Testis (tissue), 2 donors: ENCODE data around the gene HSD17B12.

ENCODE experiments used
- POLR2A ChIP-seq: fragments of 450-650 bp; IDR thresholded peaks from one replicate; pipeline ENCODE4 v1.6.1; 2017; ENCODE audit warnings: antibody characterized with exemption, mild to moderate bottlenecking, moderate library complexity
- TF ChIP-seq, protein P1 (sequence below), 3 experiments: fragments of 450-650 bp in 2 of 3; fragments of 200-600 bp in 1 of 3; sonication (generic) in 1 of 3; IDR thresholded peaks; one replicate each; pipeline ENCODE4 v1.5.1; 2016 to 2019; ENCODE audit warnings: antibody characterized with exemption in 3 of 3, mild to moderate bottlenecking in 2 of 3, moderate library complexity in 1 of 3

GRCh38 chr11:43892851-43893250, 212.3 kb downstream of the HSD17B12 start:
- TF ChIP-seq, protein P1, sequence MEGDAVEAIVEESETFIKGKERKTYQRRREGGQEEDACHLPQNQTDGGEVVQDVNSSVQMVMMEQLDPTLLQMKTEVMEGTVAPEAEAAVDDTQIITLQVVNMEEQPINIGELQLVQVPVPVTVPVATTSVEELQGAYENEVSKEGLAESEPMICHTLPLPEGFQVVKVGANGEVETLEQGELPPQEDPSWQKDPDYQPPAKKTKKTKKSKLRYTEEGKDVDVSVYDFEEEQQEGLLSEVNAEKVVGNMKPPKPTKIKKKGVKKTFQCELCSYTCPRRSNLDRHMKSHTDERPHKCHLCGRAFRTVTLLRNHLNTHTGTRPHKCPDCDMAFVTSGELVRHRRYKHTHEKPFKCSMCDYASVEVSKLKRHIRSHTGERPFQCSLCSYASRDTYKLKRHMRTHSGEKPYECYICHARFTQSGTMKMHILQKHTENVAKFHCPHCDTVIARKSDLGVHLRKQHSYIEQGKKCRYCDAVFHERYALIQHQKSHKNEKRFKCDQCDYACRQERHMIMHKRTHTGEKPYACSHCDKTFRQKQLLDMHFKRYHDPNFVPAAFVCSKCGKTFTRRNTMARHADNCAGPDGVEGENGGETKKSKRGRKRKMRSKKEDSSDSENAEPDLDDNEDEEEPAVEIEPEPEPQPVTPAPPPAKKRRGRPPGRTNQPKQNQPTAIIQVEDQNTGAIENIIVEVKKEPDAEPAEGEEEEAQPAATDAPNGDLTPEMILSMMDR (IDR thresholded peaks at IDR 0.05): no peak
- TF ChIP-seq POLR2A: no peak
